Skeletal muscle cell (primary cell): Measurements from ENCODE around the gene PSMC2.
"Not testable (repeated sequence)": the region's sequence is repeated elsewhere in the genome, so short reads cannot be mapped to it uniquely, and the experiment has no call there.

ENCODE experiments used
- DNase-seq: peaks from one replicate; pipeline ENCODE4 v3.0.0-alpha.2; 2010; ENCODE audit warnings: low read depth
- H3K4me3 ChIP-seq: 2 replicates; pipeline ENCODE4 v1.5.1; 2011; ENCODE audit warnings: low read depth, mild to moderate bottlenecking, control low read depth, low read length, moderate library complexity

Gene PSMC2

GRCh38 chr7:103369432-103369831, 22.0 kb downstream of the PSMC2 start:
- no peak overlapping the region for H3K4me3 ChIP-seq
- DNase-seq: no peak

GRCh38 chr7:103373866-103374643, 26.6 kb downstream of the PSMC2 start:
- no peak overlapping the region for H3K4me3 ChIP-seq
- no peak for DNase-seq

GRCh38 chr7:103379270-103379975, 32.0 kb downstream of the PSMC2 start:
- DNase-seq: no peak

GRCh38 chr7:103380395-103381191, 33.1 kb downstream of the PSMC2 start:
- no peak for DNase-seq
- no peak overlapping the region for H3K4me3 ChIP-seq

More at GRCh38 chr7:103379270-103379975, 32.0 kb downstream of the PSMC2 start:
- no peak overlapping the region for H3K4me3 ChIP-seq

GRCh38 chr7:103381280-103382031, 34.0 kb downstream of the PSMC2 start:
- DNase-seq: no peak

GRCh38 chr7:103382032-103382402, 34.6 kb downstream of the PSMC2 start:
- DNase-seq: no peak

More at GRCh38 chr7:103381280-103382031, 34.0 kb downstream of the PSMC2 start:
- H3K4me3 ChIP-seq: no peak overlapping the region

GRCh38 chr7:103387242-103387641, 39.8 kb downstream of the PSMC2 start:
- DNase-seq: no peak
- no peak overlapping the region for H3K4me3 ChIP-seq

More at GRCh38 chr7:103382032-103382402, 34.6 kb downstream of the PSMC2 start:
- no peak overlapping the region for H3K4me3 ChIP-seq

- no peak overlapping the region for H3K4me3 ChIP-seq
- DNase-seq: no peak
These were observed 41.2 kb downstream of the PSMC2 start for GRCh38 chr7:103388469-103389140.

- no peak for DNase-seq
These were observed 41.8 kb downstream of the PSMC2 start for GRCh38 chr7:103389263-103389662.

GRCh38 chr7:103391150-103391549, 43.7 kb downstream of the PSMC2 start:
- H3K4me3 ChIP-seq: no peak overlapping the region
- no peak for DNase-seq

More at GRCh38 chr7:103389263-103389662, 41.8 kb downstream of the PSMC2 start:
- H3K4me3 ChIP-seq: no peak overlapping the region

GRCh38 chr7:103391976-103392375, 44.5 kb downstream of the PSMC2 start:
- H3K4me3 ChIP-seq: no peak overlapping the region
- no peak for DNase-seq

GRCh38 chr7:103394566-103394965, 47.1 kb downstream of the PSMC2 start:
- no peak overlapping the region for H3K4me3 ChIP-seq
- no peak for DNase-seq

- H3K4me3 ChIP-seq: no peak overlapping the region
- DNase-seq: no peak
These were observed 47.6 kb downstream of the PSMC2 start for GRCh38 chr7:103395071-103395470.

GRCh38 chr7:103396471-103396870, 49.0 kb downstream of the PSMC2 start:
- H3K4me3 ChIP-seq: no peak overlapping the region

GRCh38 chr7:103398483-103399127, 51.2 kb downstream of the PSMC2 start:
- DNase-seq: no peak
- H3K4me3 ChIP-seq: no peak overlapping the region

More at GRCh38 chr7:103396471-103396870, 49.0 kb downstream of the PSMC2 start:
- no peak for DNase-seq

- not testable (repeated sequence) for H3K4me3 ChIP-seq, DNase-seq
These were observed 52.2 kb downstream of the PSMC2 start for GRCh38 chr7:103399687-103400086.

- not testable (repeated sequence) for H3K4me3 ChIP-seq, DNase-seq
These were observed 58.6 kb downstream of the PSMC2 start for GRCh38 chr7:103405789-103406613.
